K562 (cell line): ENCODE data around the gene MRPS24. TPM values are rescaled to one million over a fixed set of nuclear protein-coding genes. Genes with fewer than 3 reads are reported as not detected.
A peak's percentile ranks its signal among the peaks of the same experiment; 100 is the strongest.

Experiments used
- ATAC-seq: fragments of 200-7000 bp; cut with Tn5 transposase; 3 replicates; pipeline ENCODE4 v1.9.1; 2020; ENCODE audit warnings: moderate library complexity
- BruUV-seq: library from RNA; stranded (reverse); fragments of 400-500 nt; replicated peaks from 2 replicates; lab custom pipeline; 2021; lab: Mats Ljungman, UMichigan
- CTCF ChIA-PET: fragments of 300-600 bp; formaldehyde crosslinking; extraction: SDS; loops from one replicate; lab custom pipeline; 2021; ENCODE audit warnings: low intra/inter-chr PET ratio; lab: Yijun Ruan, JAX
- POLR2A ChIA-PET: fragments of 300-600, 350-650 bp; sonication (Branson Sonifier 250); formaldehyde crosslinking; extraction: SDS; loops from one replicate; lab custom pipeline; 2021; ENCODE audit warnings: antibody characterized with exemption, inconsistent platforms; lab: Yijun Ruan, JAX
- DNase-seq, 4 experiments: peaks; one replicate each; pipeline versions ENCODE4 v3.0.0 to v3.0.0-alpha.2; 2011 to 2018; ENCODE audit warnings: low spot score in 3 of 4, mixed read lengths in 3 of 4; ENCODE audit errors: extremely low read depth in 1 of 4
- FAIRE-seq: peaks from 2 replicates; lab custom pipeline; 2011; peaks lifted over from hg19 to GRCh38; lab: Jason Lieb, UNC
- H2AFZ ChIP-seq: 2 replicates; pipeline ENCODE4 v1.6.0; 2011; ENCODE audit warnings: low read depth, low read length, control low read depth, inconsistent platforms
- H3K27ac ChIP-seq: fragments of 200-600 bp; 3 replicates; pipeline ENCODE4 v1.8.0; 2011; ENCODE audit warnings: low read depth, mild to moderate bottlenecking, control low read depth, inconsistent platforms, low read length, moderate library complexity, mixed read lengths; ENCODE audit errors: extremely low read depth
- H3K27me3 ChIP-seq, 2 experiments: fragments of 300-600 bp in 1 of 2; 2 replicates in 1 of 2; 3 replicates in 1 of 2; pipeline versions ENCODE4 v1.6.0 to v1.8.0; 2011; ENCODE audit warnings: inconsistent platforms in 2 of 2, low read length in 2 of 2, mild to moderate bottlenecking in 1 of 2, mixed read lengths in 1 of 2, moderate library complexity in 1 of 2; ENCODE audit not compliant: control insufficient read depth in 2 of 2, insufficient read depth in 2 of 2
- H3K36me3 ChIP-seq: fragments of 300-600 bp; 3 replicates; pipeline ENCODE4 v1.8.0; 2011; ENCODE audit warnings: mild to moderate bottlenecking, low read length, inconsistent platforms; ENCODE audit not compliant: control insufficient read depth, insufficient read depth
- H3K4me1 ChIP-seq, 2 experiments: fragments of 200-600 bp in 1 of 2; replicated peaks in 1 of 2; 2 replicates in 1 of 2; 3 replicates in 1 of 2; pipeline versions ENCODE4 v1.5.1 to v1.8.0; 2011; ENCODE audit warnings: inconsistent platforms in 2 of 2, low read length in 2 of 2, mild to moderate bottlenecking in 1 of 2, mixed read lengths in 1 of 2, moderate library complexity in 1 of 2; ENCODE audit not compliant: control insufficient read depth in 2 of 2, insufficient read depth in 2 of 2
- H3K4me2 ChIP-seq: 2 replicates; pipeline ENCODE4 v1.6.1; 2011; ENCODE audit warnings: low read length, control low read depth, inconsistent platforms, mixed read lengths; ENCODE audit not compliant: insufficient read depth
- H3K4me3 ChIP-seq: fragments of 200-600 bp; sonication (generic), shearing (Covaris generic); 2 replicates; pipeline ENCODE4 v1.5.1; 2016; ENCODE audit warnings: control low read depth, inconsistent platforms
- H3K79me2 ChIP-seq: fragments of 200-600 bp; 3 replicates; pipeline ENCODE4 v1.8.0; 2011; ENCODE audit warnings: low read length, inconsistent platforms; ENCODE audit not compliant: control insufficient read depth, insufficient read depth
- H3K9ac ChIP-seq, 2 experiments: 2 replicates each; pipeline versions ENCODE4 v1.6.0 to v1.6.1; 2011; ENCODE audit warnings: low read depth in 2 of 2, low read length in 2 of 2, control low read depth in 1 of 2, inconsistent platforms in 1 of 2, mild to moderate bottlenecking in 1 of 2, mixed read lengths in 1 of 2; ENCODE audit not compliant: insufficient read depth in 1 of 2
- H3K9me1 ChIP-seq: one replicate; pipeline ENCODE4 v1.6.0; 2011; ENCODE audit warnings: inconsistent platforms, mild to moderate bottlenecking, low read length, moderate library complexity; ENCODE audit not compliant: control insufficient read depth, insufficient read depth
- H3K9me3 ChIP-seq: replicated peaks from 2 replicates; pipeline ENCODE4 v1.5.1; 2011; ENCODE audit warnings: low read depth, low read length, inconsistent platforms; ENCODE audit not compliant: control insufficient read depth, insufficient read depth
- H4K20me1 ChIP-seq: replicated peaks from 2 replicates; pipeline ENCODE4 v1.6.1; 2011; ENCODE audit warnings: low read length, inconsistent platforms, mixed read lengths; ENCODE audit not compliant: control insufficient read depth, insufficient read depth
- C11orf30 ChIP-seq: fragments of 450-650 bp; IDR thresholded peaks from 2 replicates; pipeline ENCODE4 v1.6.1; 2016; ENCODE audit warnings: low read depth, mild to moderate bottlenecking
- DMBX1 ChIP-seq: fragments of 250-450 bp; sonication (Bioruptor Pico); IDR thresholded peaks from 2 replicates; pipeline ENCODE4 v1.8.0; 2022; ENCODE audit warnings: inconsistent platforms, mild to moderate bottlenecking, moderate library complexity, borderline replicate concordance
- ETV1 ChIP-seq: fragments of 450-650 bp; conservative IDR thresholded peaks from 2 replicates; pipeline ENCODE4 v1.6.1; 2016; ENCODE audit warnings: missing genetic modification characterization, control low read depth, low read depth, missing compliant biosample characterization
- FOXA3 ChIP-seq, 2 experiments: fragments of 450-650 bp in 1 of 2; sonication (generic) in 1 of 2; formaldehyde crosslinking; IDR thresholded peaks in 1 of 2; conservative IDR thresholded peaks in 1 of 2; 2 replicates each; pipeline versions ENCODE4 v1.4.0 to v1.8.0; 2020 to 2022; ENCODE audit warnings: mild to moderate bottlenecking in 2 of 2, missing genetic modification reagents in 1 of 2
- KAT7 ChIP-seq: sonication (generic); formaldehyde crosslinking; IDR thresholded peaks from 2 replicates; pipeline ENCODE4 v1.8.0; 2022; ENCODE audit warnings: missing genetic modification reagents, mild to moderate bottlenecking, borderline replicate concordance
- MBD2 ChIP-seq: sonication (generic); IDR thresholded peaks from 2 replicates; pipeline ENCODE4 v1.6.1; 2016; ENCODE audit warnings: low read depth, borderline replicate concordance
- SIRT6 ChIP-seq: IDR thresholded peaks from one replicate; pipeline ENCODE4 v1.6.1; 2012; ENCODE audit warnings: low read depth, mild to moderate bottlenecking, control low read depth, inconsistent platforms, low read length, moderate library complexity
- SMAD3 ChIP-seq: fragments of 450-650 bp; formaldehyde crosslinking; conservative IDR thresholded peaks from 2 replicates; pipeline ENCODE4 v1.4.0; 2020; ENCODE audit warnings: mild to moderate bottlenecking
- TEAD4 ChIP-seq, 2 experiments: sonication (generic) in 1 of 2; formaldehyde crosslinking in 1 of 2; IDR thresholded peaks; 2 replicates each; pipeline versions ENCODE4 v1.6.1 to v1.8.0; 2012 to 2022; ENCODE audit warnings: borderline replicate concordance in 1 of 2, inconsistent platforms in 1 of 2, low read length in 1 of 2, mild to moderate bottlenecking in 1 of 2, missing genetic modification reagents in 1 of 2
- ZNF134 ChIP-seq: fragments of 250-450 bp; sonication (Bioruptor Pico); conservative IDR thresholded peaks from 2 replicates; pipeline ENCODE4 v1.4.0; 2020
- ZNF398 ChIP-seq: fragments of 250-450 bp; sonication (Bioruptor Pico); IDR thresholded peaks from 2 replicates; pipeline ENCODE4 v1.8.0; 2021; ENCODE audit warnings: moderate library complexity, mild to moderate bottlenecking, inconsistent platforms
- WGBS: fragments of 100-300 bp; shearing (Covaris generic); methylation state at CpG from one replicate; pipeline ENCODE4 v1.1.6; 2016; ENCODE audit warnings: low coverage, mixed read lengths; ENCODE audit not compliant: insufficient coverage; ENCODE audit errors: missing lambda C conversion rate; 5-methylcytosine and 5-hydroxymethylcytosine counted together
- in situ Hi-C: fragments of 300-500 bp; cut with MboI; formaldehyde crosslinking; loops from 4 replicates; pipeline ENCODE4 v1.15.0; 2018; ENCODE audit warnings: inconsistent platforms, mixed read lengths
- intact Hi-C: fragments of 100-400 bp; cut with micrococcal nuclease; formaldehyde crosslinking; loops from 2 replicates; pipeline ENCODE4 v1.14.2; 2022
- polyA plus RNA-seq, 8 experiments: library from polyadenylated mRNA; depleted of rRNA in 4 of 8; stranded (reverse) in 5 of 8; unstranded in 3 of 8; fragments of >200 nt; fragmentation: Nextera tagmentation in 2 of 8; fragmentation: Illumina TruSeq in 1 of 8; extraction: Ambion mirVana in 2 of 8; extraction: Trizol in 1 of 8; gene quantifications; 2 replicates each; pipeline versions ENCODE4 v1.2.1 to v1.2.3, GENCODE V29; 2011 to 2014; ENCODE audit warnings: inconsistent platforms in 1 of 8, missing spikeins in 1 of 8
- total RNA-seq, 7 experiments: library from RNA; depleted of rRNA in 6 of 7; stranded (reverse); fragments of >200 nt in 6 of 7; fragmentation: Illumina TruSeq in 2 of 7; extraction: Trizol in 2 of 7; gene quantifications; 2 replicates each; pipeline versions ENCODE4 v1.2.1 to v1.2.3, GENCODE V29; 2011 to 2021; ENCODE audit warnings: low replicate concordance in 1 of 7

Gene MRPS24
- total and polyA plus RNA-seq, 9 of the 15 experiments (the other 6 are each of a cell fraction or from before 2014, with no cell fraction given), result 51.4 to 214 (median 169) TPM

- Histone ChIP-seq H3K36me3 (peaks cover 7% of the 10 kb centered on the region; the same call in 2 of the 3 replicates), H3K27me3 (no peaks in the 10 kb centered on the region), H2AFZ (no peak overlapping the region), H3K79me2 (peaks cover 55% of the 10 kb centered on the region), H3K9ac (peak overlapping the region; percentile 70 to 84; a peak in 1 of 4 replicates), H3K9me3 (no peaks in the 10 kb centered on the region), H3K4me3 (no peak overlapping the region; the same call in 1 of the 2 replicates), H3K4me1 (peaks cover 15 to 26% of the 10 kb centered on the region in 2 experiments), H3K4me2 (peak overlapping the region; percentile 68), H4K20me1 (peaks cover 28% of the 10 kb centered on the region; the same call in 1 of the 2 replicates), H3K9me1 (no peaks in the 10 kb centered on the region), H3K27ac (no peak overlapping the region)
- 37% methylated on average over 5 of the region's 5 CpGs for WGBS
- in situ Hi-C loops (no loop called here), intact Hi-C loops (no loop called here)
- ChIA-PET CTCF (interaction anchor here (0.5 kb wide), 1 partner anchor 29 kb away, joined by 3 read pairs; no protein-coding TSS in a partner anchor), POLR2A (interaction anchor here (0.7 to 2.0 kb wide), 8 partner anchors 11 to 247 kb away, joined by 3 to 7 read pairs (median 4); partner anchors contain the start of genes MRPS24 and UBE2D4)
- ATAC-seq (peak; percentile 3), DNase-seq (peak in 1 of 4 experiments; percentile 18), FAIRE-seq (no peak)
- BruUV-seq, result no TSS peak
- TF ChIP-seq MBD2 (no peak), SMAD3 (CRISPR knock-in tag) (no peak), KAT7 (no peak), FOXA3 (CRISPR knock-in tag; conservative IDR thresholded peaks at IDR 0.05 in 1 of 2, IDR thresholded peaks at IDR 0.05 in 1 of 2) (no peak), ZNF134 (CRISPR knock-in tag) (no peak), ZNF398 (CRISPR knock-in tag) (no peak), TEAD4 (IDR thresholded peaks at IDR 0.05; ENCODE audit: low read length) (no peak), TEAD4 (CRISPR knock-in tag; IDR thresholded peaks at IDR 0.05; ENCODE audit: borderline replicate concordance) (no peak), SIRT6 (no peak), ETV1 (tag) (no peak), C11orf30 (peak; percentile 27; the same call in 1 of the 2 replicates), DMBX1 (no peak)
Observed at GRCh38 chr7:43904533-43905208, 35.4 kb upstream of the MRPS24 start.
